Airway epithelial cell (primary cell): ENCODE data around the gene IQCK. TPM values are rescaled to one million over a fixed set of nuclear protein-coding genes. Genes with fewer than 3 reads are reported as not detected.

ENCODE experiments used
- total RNA-seq: library from RNA; depleted of rRNA; stranded (reverse); fragments of >200 nt; gene quantifications from 2 replicates; pipeline ENCODE4 v1.2.3, GENCODE V29; 2015

Gene IQCK, protein sequence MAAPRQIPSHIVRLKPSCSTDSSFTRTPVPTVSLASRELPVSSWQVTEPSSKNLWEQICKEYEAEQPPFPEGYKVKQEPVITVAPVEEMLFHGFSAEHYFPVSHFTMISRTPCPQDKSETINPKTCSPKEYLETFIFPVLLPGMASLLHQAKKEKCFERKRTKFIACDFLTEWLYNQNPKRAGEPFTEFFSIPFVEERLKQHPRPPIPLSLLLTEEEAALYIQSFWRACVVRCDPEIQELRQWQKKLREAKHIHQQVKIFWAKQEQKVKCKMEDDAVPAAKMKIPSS
- 7.7 and 7.9 TPM in 2 replicates for total RNA-seq

DNA sequence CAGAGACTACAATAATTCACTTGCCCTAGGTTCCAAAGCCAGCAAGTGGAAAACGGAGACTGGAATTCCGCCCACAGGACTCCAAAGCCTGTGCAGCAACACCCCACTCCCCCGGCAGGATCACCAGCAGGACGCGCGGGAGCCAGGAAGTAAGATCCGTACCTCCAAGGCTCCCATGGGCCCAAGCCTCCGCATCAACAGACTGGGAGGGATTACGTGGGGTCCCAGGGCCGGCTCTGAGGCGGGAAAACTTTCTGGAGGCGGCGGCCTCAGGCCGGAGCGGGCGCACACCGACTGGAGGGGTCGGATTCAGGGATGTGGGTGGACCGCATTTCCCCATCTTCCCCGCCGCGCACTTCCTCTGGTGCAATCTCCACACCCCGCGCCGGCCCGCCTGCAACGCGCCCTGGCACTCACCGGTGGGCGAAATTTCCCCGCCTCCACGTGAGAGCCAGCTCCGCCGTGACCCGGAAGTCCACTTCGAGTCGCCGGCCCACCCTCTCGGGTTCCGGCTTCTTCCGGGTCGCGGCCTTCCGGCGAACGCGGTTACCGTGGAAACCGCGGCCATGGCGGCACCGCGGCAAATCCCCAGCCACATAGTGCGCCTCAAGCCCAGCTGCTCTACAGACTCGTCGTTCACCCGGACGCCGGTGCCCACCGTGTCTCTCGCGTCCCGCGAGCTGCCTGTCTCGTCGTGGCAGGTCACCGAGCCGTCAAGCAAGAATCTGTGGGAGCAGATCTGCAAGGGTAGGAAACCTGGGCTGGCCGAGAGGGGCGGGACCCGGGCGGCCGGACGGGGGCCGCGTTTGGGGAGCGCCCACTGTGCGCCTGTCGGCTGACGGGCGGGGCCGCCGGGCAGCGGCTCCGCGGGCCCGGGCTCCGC lies at the start of gene IQCK, which contains the start of gene KNOP1:
TSS of gene IQCK (plus strand) at position 531 of the 883 bp plus-strand sequence. CDS start at position 567, 36 bp downstream.
TSS of gene KNOP1 (minus strand) at position 487 of the 883 bp plus-strand sequence. CDS start 3,192 bp downstream, outside the sequence.

GRCh38 chr16:19884611-19885450 lies 166.8 kb downstream of the IQCK start, which contains the start of gene GPRC5B:
Gene GPRC5B, minus strand, starts transcription at chr16:19884848. Its CDS starts 12,003 bp downstream, at chr16:19872845.

Other genes with a start within 250 kb of the IQCK start
- gene GDE1, start 196.2 kb upstream of the IQCK start, total RNA-seq: 59.7 and 71.1 TPM in 2 replicates
- 3.8 and 7.8 TPM in 2 replicates for gene CCP110, start 194.3 kb upstream of the IQCK start, total RNA-seq
- gene VPS35L, start 162.6 kb upstream of the IQCK start, total RNA-seq: 23.2 and 26.1 TPM in 2 replicates
- gene KNOP1, start within 50 bp of the IQCK start, total RNA-seq: 13.2 and 25.9 TPM in 2 replicates
- gene GPRC5B, start 166.6 kb downstream of the IQCK start, total RNA-seq: 0.05 and 0.28 TPM in 2 replicates